ENCODE measurements around the gene ZNF664.

The ZNF664 gene

GRCh38 chr12:123958876-123959275 is 14.1 kb upstream of the ZNF664 start:
- DNase-seq (ENCODE audit: low spot score) = no peak

- DNase-seq (ENCODE audit: low spot score) = no peak
These were observed 12.8 kb upstream of the ZNF664 start for GRCh38 chr12:123960029-123960735.

DNA sequence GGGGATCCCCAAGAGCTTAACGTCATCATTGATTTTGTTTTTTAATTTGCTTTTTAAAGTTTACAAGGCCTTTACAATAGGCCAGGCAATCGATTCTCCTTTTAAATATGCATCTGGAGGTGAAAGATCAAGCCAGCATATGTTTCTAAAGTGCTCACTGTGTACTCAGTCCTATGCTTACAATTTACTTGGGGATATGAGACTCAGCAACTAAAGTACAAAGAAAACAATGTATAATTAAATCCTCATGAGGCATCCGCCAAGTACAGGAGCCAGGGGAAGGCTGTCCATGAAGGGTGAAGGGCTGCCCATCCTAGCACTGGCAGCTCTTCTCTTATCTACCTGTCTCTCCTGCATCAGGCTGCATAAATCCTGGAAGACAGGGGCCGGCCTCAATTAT is 12.2 kb upstream of the ZNF664 start:
- no peak for DNase-seq (ENCODE audit: low spot score)

DNA sequence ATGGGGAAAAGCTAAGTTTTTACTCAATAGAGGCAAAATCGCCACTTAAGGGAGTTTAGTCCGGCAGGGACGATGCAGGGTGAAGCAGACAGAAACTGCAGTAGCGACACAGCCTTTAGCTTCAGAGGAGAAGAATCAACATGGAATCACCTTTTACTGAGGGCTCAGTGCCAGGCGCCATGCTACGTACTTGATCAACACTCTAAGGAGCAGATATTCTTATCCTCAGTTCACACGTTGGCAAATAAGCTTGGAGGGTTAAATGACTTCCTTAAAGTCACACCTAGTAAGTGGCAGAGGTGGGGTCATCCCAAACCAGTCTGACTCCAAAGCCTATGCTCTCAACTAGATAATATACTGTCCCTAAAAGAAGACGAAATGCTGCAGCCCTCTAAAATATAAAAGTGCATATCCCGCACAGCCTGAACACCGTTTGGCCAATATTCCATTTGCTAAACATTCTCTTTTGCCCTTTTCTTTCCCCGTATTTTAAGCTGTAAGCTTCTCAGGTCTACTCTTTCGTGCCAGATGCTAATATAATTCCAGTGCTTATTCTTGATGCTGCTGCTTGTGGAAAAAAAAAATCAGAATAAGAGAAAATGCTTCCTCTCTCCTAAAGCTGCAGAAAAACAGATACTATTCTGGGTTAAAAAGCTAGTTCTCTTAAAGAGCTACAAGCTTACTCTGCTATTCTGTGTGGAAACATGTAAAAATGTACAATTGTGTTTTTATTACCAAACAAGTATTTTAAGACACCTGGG is 11.2 kb upstream of the ZNF664 start:
- no peak for DNase-seq (ENCODE audit: low spot score)

DNA sequence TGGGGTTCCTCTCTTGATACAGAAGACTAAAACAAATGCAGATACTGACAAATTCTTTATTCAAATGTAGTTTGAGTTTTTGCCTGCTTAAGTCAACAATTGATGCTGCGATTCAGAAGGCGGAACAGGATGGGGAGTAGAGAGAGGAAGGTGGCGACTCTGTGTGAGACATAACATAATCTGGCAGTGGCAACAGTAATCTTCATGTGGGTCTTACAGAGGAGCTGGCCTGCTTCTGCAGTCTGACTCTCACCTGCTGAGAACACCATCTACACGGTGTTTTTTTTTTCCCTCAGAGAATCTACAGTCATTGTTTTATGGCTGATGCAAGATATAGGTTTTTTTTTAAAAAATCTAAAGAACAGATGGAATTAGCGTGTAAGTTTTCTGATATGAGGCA is 10.5 kb upstream of the ZNF664 start:
- no peak for DNase-seq (ENCODE audit: low spot score)

GRCh38 chr12:123963821-123964220 is 9.2 kb upstream of the ZNF664 start:
- DNase-seq (ENCODE audit: low spot score) = no peak

- DNase-seq (ENCODE audit: low spot score) = no peak
These were observed 7.6 kb upstream of the ZNF664 start for GRCh38 chr12:123965382-123965781.

- DNase-seq (ENCODE audit: low spot score) = no peak
These were observed 6.4 kb upstream of the ZNF664 start for GRCh38 chr12:123966596-123966995.

DNA sequence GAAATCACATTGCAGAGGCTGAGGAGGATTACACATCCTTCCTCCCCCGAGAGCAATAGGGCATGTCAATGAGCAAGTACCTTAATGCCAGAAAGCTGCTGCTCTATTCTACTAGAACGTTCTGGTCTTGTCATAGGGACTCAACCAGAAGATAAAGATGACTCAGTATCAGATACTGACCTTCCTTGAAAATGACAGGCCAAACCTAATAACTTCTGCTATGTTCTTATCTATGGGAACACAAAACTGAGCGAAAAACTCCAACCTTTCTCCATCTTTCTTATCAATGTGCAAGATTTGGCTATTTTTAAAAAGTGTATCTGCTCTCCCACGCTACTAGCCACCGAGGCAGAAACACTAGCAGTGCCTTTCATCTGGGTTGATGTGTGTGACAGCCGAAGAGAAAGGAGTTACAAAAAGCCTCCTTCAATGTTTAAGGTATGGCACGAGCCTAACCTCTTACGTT is 5.9 kb upstream of the ZNF664 start:
- no peak for DNase-seq (ENCODE audit: low spot score)

GRCh38 chr12:123971449-123971769 is 1.6 kb upstream of the ZNF664 start:
- no peak for DNase-seq (ENCODE audit: low spot score)

GRCh38 chr12:123971770-123972456 is 1.1 kb upstream of the ZNF664 start:
- DNase-seq (ENCODE audit: low spot score) = peak; percentile 71

DNA sequence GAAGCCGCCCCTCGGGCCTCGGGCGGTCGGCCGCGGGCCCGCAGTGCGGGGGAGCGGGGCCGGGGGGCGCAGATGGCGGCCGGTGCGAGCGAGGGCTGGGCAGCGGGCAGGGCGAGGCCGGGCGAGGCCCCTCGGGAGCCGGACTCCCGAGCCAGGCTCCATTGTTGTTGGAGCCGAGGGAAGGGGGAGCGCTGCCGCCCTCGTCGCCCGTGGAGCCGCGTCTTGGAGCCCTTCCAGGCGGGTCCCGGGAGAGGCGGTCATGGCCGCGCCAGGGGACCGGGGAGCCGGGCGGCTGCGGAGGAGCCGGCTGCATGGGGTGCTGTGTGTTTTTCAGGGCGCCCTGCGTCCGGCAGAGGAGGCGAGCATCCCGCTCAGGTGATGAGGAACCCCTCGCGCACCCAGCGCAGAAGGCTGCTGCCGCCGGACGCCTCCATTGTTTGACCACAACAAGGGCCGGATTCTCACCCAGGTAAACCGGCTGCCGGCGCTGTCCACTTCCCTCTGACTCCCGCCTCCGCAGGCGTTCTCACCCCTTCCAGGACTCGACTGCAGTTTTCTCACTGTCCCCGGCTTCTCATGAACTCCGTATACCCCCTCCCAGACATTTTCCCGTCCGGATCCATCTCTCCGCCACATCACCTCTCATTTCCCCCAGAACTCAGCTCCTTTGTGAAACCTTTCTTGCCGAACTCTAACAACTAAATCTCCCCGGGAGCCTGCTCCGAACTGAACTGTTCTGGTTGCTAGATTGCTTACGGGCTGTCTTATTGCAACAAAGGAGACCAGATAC is 732 bp downstream of the ZNF664 start:
- peak; percentile 77 for DNase-seq (ENCODE audit: low spot score)

DNA sequence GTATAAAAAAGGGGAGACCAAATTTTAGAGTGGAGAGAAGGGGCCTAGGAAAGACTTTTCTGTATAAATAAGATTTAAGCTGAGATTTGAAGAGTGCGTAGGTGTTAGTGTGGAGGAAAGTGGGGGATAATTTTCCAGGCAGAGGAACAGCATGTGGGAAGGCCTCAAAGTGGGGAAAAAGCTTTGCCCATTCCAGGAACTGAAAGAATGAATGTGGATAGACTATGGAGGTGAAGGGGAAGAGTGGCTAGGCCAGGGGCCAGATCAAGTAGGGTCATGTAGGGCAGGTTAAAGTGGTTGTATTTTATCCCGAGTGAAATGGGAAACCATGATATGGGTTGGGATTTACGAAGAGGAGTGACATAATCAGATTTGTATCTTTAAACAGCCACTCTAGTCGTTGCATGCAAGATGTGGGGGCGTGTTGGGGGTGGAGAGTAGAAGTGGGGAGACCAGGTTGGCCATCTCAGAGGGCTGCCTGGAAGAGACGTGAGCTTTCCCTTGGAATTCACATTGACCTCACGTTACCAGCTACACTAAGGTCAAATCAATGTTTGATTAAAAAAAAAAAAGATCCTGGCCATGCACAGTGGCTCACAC is 3.3 kb downstream of the ZNF664 start:
- DNase-seq (ENCODE audit: low spot score) = no peak

DNA sequence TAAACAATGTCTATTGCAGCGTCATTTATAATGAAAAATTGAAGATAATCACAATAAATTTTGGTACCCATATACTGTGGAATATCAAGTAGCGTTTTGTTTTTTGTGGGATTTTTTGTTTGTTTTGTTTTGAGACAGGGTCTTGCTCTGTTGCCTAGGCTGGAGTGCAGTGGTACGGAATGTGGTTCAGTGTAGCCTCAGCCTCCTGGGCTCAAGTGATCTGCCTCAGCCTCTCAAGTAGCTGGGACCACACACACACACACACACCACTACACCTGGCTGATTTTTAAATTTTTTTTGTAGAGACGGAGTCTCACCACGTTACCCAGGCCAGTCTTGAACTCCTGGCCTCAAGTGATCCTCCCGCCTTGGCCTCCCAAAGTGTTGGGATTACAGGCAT is 6.6 kb downstream of the ZNF664 start:
- no peak for DNase-seq (ENCODE audit: low spot score)

DNA sequence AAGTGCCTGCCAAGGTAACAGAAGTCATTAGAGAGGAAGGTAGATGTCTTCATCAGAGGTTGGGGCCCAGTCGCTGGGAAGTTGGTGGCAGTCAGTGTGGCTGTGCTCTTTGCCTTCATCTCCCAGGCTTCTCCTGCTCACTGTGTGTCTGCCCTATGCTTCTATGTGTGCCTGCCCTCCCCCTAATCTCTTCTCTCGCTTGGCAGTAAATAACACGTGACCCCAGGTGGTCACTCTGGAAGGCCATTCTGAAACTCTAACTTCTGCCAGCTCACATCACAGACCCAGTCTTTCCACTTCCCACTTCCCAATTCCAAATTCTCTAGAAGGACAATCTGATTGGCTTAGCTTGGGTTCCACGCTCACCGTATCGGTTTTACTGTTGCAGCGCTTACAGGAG is 9.3 kb downstream of the ZNF664 start:
- no peak for DNase-seq (ENCODE audit: low spot score)

GRCh38 chr12:123983822-123984485 is 10.9 kb downstream of the ZNF664 start:
- peak; percentile 58 for DNase-seq (ENCODE audit: low spot score)

GRCh38 chr12:123984903-123985302 is 11.9 kb downstream of the ZNF664 start:
- DNase-seq (ENCODE audit: low spot score) = no peak

GRCh38 chr12:123986374-123986965 is 13.5 kb downstream of the ZNF664 start:
- DNase-seq (ENCODE audit: low spot score) = no peak

DNA sequence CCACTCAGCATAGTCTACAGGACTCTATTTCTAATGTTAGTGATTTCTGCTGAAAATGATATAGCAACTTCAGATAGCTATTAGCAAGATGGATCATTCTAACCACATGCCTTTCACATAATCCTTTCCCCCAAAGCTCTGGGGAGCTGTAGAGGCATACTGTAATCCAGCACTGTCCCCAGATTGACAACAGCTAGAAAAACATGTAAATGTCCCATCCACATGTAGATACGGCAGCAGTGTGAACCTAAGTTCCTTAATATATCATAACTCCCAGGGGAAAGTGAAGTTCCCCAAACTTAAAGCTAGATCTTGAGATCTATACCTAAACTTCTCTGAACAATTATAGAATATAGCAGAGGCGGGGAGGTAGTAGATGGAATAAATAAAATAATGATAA is 14.0 kb downstream of the ZNF664 start:
- DNase-seq (ENCODE audit: low spot score) = peak; percentile 66

DNA sequence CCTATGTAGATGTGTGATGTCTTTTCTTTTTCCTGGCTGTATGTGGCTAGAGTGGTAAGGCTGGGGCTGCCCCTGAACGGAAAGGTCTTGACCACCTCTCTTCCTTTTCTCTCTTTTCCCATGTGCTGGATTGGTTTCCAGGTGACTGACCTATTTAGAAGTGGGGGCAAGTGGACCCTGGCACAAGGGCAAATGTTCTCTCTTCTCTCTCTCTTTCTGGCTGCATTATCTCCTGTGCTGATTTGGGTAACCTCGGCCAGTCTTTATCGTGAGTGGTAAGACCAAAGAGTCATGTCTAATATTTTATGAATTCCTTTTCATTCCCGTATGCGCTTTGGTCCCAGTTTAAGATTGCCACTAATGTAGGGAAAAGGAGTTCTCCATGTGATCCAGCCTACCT is 16.2 kb downstream of the ZNF664 start:
- DNase-seq (ENCODE audit: low spot score) = no peak

GRCh38 chr12:123989753-123990152 is 16.7 kb downstream of the ZNF664 start:
- no peak for DNase-seq (ENCODE audit: low spot score)
